Bone marrow (tissue), 2 donors: ENCODE measurements around the gene PEX10.
"Not testable (repeated sequence)": the region's sequence is repeated elsewhere in the genome, so short reads cannot be mapped to it uniquely, and the experiment has no call there.

Experiments used
- DNase-seq, 2 donors: peaks; one replicate each; lab custom pipeline; 2025; lab: John Stamatoyannopoulos, UW

PEX10 gene

DNA sequence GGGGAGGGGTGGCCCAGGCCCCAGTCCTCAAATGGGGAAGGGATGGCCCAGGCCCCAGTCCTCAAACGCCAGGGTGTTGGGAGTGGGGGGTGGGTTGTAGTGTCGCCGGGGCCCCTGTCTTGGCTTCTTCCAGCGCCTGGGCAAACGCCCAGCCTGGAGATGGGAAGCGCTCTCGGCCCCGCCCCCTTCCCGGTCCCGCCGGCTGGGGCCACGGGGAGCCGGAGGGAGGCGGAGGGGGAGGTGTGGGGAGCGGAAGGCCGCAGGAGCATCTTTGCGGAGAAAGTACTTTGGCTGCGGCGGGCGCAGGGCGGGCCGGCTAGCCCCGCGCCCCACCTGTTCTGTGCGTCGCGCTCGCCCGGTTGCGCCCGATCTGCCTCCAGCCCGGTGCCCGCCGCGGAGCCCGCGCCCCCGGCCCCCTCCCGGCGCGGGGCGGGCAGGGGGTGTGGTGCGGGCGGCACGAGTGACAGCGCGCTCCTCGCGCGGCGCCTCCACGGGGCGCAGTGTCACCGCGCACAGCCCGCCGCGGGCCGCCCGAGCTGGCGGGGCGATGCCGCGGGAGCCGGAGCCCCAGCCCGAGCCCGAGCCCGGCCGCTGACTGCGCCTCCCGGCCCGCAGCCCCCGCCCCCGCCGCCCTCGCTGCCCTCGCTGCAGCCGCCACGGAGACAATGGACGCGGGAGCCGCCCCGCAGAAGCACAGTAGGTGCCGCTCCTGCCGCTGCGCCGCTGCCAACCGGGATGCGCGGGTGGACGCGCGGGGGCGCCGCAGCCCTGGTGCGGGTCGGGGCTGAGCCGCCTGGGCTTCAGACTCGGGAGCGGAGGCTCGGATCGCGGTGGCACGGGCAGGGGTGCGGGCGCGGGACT lies 31.1 kb upstream of the PEX10 start:
- no peak for DNase-seq

DNA sequence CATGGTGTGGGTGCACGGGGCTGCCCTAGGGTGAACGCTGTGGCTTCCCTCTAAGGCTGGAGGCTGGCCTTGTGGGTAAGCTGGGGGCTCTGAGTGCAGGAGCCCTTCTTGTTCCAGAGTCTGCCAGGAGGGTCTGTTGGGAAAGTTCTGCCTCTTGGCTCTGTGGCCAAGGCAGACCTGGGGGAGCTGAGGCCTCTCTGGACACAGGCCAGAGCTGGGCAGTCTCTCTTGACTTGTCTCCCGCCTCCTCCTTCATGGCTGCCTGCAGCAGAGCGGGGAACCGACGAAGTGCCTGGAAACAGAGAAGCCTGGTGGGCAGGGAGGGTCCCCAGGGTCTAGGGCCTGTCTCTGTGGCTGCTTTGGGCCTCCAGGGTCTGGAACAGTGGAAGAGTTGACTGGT lies 30.3 kb upstream of the PEX10 start:
- DNase-seq, result no peak

GRCh38 chr1:2441746-2442145 lies 29.4 kb upstream of the PEX10 start:
- no peak for DNase-seq

DNA sequence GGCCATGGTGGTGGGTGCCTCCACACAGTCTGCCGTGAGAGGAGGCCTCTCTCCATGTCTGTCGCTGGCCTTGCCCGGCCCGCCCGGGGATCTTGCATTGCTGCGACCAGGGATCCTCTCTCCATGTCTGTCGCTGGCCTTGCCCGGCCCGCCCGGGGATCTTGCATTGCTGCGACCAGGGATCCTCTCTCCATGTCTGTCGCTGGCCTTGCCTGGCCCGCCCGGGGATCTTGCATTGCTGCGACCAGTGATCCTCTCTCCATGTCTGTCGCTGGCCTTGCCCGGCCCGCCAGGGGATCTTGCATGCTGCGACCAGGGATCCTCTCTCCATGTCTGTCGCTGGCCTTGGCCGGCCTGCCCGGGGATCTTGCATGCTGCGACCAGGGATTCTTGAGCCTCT lies 28.0 kb upstream of the PEX10 start:
- DNase-seq, result not testable (repeated sequence)

- no peak for DNase-seq
Observed at GRCh38 chr1:2439369-2439768, 27.0 kb upstream of the PEX10 start.

GRCh38 chr1:2438641-2439040 lies 26.3 kb upstream of the PEX10 start:
- DNase-seq, result no peak

GRCh38 chr1:2438038-2438437 lies 25.7 kb upstream of the PEX10 start:
- DNase-seq, result no peak

DNA sequence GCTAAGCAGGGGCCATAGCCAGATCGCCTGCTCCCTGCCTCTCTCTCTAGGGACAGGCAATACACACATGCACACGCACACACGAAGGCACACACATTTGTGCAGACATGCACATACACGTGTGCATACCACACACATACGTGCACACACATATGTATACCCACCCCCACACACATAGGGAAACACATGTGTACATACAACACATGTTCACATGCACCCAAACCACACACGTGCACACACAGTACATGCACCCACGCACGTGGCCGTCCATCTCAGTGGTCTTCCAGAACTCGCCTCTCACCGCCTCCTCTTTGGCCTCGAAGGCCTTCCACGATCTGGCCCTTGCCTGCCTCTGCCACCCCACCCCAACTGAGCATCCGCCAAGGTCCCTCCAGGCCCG lies 25.3 kb upstream of the PEX10 start:
- no peak for DNase-seq

- no peak for DNase-seq
Observed at GRCh38 chr1:2436876-2437275, 24.5 kb upstream of the PEX10 start.

DNA sequence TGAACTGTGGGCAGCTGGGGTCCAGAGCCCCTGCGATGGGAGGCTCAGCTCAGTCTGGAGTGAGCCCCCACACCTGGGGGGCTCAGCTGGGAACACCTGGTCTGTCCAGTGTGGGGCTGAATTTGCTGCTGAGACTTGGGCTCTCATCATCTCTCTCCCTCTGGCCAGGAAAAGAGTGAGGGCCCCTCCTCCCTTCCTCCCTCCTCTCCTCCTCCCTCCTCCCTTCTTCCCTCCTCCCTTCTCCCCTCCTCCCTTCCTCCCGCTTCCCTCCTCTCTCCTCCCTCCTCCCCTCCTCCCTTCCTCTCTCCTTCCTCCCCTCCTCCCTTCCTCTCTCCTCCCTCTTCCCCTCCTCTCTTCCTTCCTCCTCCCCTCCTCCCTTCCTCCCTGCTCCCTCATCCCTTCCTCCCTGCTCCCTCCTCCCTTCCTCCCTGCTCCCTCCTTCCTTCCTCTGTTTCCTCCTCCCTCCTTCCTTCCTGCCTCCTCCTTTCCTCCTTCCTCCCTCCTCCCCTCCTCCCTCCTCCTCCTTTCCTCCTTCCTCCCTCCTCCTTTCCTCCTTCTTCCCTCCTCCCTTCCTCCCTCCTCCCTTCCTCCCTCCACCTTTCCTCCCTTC lies 23.5 kb upstream of the PEX10 start:
- DNase-seq, result no peak

- no peak for DNase-seq
Observed at GRCh38 chr1:2435091-2435490, 22.7 kb upstream of the PEX10 start.

- DNase-seq, result no peak
Observed at GRCh38 chr1:2433936-2434655, 21.7 kb upstream of the PEX10 start.

- no peak for DNase-seq
Observed at GRCh38 chr1:2433196-2433595, 20.8 kb upstream of the PEX10 start.

DNA sequence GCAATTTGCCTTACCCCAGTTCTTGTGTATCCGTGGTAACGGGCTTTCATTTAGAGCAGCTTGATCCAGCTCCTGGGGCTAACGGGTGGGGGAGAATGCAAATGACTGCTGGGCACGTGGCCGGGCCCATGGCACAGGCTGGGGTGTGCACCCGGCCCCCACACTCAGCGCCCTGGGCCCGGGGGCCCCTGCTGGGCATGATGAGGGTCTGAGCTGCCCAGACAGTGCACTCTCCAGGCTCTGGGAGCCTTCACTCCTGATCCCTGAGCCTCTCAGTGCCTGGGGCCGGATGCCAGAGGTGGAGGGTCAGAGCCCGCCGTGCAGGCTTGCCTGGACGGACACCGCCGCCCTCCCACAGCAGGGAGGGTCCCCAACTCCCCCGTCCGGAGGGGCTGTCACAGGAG lies 20.1 kb upstream of the PEX10 start:
- no peak for DNase-seq

- DNase-seq, result no peak
Observed at GRCh38 chr1:2431518-2431917, 19.2 kb upstream of the PEX10 start.

DNA sequence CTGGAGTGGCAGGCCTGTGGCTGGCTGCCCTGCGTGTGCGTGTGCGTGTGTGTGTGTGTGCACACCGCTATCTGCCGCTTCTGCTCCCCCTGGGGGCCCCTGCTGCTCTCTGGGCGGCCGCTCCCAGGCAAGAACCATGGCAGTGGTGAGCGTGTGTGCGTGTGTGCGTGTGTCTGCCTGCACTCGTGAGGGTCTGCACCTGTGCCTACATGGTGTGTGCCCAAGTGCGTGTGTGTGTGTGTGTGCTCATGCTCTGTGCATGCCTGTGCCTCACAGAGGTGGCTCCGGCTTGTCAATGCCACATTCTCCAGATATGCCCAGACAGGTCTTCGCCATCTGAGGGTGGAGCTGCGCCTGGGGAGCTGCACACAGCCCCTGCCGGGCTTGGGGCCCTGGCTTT lies 18.7 kb upstream of the PEX10 start:
- no peak for DNase-seq

DNA sequence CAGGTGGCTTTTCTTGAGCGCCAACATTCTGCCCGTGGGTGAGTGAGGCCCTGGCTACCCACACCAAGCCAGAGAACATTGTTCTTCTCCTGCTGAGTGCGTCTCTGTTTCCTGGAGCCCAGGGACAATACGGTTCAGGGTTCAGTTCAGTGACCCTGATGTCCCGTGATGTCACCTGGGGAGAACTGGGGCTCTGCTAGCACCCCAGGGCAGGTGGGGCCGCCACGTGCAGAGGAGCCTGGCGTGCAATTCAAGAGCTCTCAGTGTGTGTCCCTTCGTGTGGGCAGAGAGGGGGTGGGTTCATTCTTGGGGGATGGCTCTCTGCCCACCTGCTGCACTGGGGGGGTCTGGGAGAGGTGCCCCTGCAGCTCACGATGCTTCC lies 18.2 kb upstream of the PEX10 start:
- no peak for DNase-seq

GRCh38 chr1:2429780-2430591 lies 17.6 kb upstream of the PEX10 start:
- no peak for DNase-seq

GRCh38 chr1:2428490-2428889 lies 16.1 kb upstream of the PEX10 start:
- DNase-seq, result no peak

GRCh38 chr1:2427976-2428375 lies 15.6 kb upstream of the PEX10 start:
- no peak for DNase-seq

- no peak for DNase-seq
Observed at GRCh38 chr1:2427051-2427450, 14.7 kb upstream of the PEX10 start.

DNA sequence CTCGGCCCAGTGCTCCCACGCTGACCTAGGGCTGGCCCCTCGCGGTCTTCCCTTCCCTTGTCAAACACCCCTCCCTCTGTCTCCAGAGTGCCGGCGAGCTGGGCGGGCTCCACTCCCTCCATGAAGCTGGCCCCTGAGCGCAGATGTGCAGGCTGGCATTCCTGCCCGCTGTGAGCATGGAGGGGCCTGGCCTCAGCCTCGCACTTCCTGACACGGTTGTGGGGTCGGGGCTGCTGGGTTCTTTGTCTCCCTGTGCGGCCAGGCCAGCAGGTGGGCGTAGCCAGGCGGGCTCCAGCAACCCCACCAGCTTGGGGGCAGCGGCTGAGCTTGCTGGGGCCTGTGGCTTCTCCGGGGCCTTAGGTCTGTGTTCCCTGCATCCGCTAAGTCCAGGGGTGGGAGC lies 14.2 kb upstream of the PEX10 start:
- no peak for DNase-seq
